ENCODE results near the gene CEPT1.
A peak's percentile ranks its signal among the peaks of the same experiment; 100 is the strongest.
"Not testable (repeated sequence)": the region's sequence is repeated elsewhere in the genome, so short reads cannot be mapped to it uniquely, and the experiment has no call there.

CEPT1 gene

DNA sequence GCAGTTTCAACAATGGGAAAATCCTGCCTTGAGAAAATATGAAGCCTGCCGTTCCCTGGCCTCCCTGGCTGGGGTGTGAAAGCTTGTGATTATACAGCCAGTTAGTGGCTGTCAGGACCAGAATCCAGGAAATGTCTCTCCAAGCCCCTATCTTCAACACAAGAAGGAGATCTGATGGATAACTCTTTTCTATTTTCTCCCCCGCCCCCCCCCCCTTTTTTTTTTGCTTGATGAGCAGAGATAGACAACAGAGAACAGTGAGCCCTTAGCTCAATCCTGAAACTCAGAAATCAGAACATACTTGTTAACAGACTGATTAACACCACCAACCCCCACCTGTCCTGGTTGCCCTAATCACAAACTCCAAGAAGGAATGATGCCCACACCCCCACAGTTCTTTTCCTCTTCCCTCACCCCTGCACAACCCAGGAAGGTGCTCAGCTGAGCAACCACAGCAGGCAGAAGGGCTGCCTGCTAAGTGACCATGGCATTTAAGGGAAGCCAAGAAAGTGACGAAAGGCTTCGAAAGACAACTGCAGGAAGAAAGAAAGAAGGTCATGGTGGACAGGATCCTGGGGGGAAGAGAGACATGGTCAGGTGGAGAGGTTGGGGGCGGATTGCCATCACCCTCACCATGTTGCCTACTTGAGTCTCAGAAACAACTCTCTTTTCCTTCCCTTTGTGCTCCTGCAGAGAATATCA is 72.8 kb downstream of the CEPT1 start:
- ATAC-seq (no peak), DNase-seq (no peak)

DNA sequence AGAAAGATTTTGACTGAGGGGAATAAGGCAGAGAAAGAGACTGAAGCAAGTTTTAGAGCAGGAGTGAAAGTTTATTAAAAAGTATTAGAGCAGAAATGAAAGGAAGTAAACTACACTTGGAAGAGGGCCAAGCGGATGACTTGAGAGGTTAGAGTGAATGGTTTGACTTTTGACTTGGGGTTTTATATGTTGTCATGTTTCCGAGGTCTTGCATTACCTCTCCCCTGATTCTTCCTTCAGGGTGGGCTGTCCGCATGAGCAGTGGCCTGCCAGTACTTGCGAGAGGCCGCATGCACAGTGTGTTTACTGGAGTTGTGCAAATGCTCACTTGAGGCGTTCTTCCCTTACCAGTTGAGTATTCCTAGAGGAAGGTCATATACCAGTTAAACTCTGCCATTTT is 73.4 kb downstream of the CEPT1 start:
- ATAC-seq = no peak

DNA sequence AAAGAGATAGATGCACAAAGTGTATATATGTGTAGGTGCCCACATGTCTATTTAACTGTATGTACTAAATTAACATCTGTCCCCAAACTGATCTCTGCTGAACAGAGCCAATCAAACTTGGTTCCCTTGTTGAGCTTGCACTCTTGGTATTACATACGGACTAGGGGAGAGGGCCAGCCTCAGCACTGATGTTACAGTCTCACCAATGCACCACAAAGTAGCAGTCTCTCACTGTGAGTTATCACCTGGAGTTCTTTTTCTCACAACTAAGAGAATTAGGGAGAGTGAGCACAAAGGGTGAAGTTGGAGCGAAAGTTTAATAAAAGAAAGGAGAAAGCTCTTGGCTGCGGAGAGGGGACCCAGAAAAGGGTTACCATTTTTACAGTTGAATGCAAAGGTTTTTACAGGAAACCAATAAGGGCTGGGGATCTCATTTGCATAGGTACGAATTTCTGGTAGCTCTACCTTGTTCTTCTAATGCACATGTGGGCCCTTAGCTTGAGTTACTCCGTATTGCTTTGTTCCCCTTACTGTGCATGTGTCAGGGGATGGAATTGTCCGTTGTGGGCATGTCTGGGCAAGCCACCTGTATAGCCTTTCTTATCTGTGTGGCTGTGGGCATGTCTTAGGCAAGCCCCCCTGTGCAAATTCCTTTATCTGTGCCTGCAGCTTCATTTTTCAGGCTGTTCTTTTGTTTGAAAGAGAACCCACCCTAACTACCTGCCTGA is 74.2 kb downstream of the CEPT1 start:
- no peak for ATAC-seq
- no peak for DNase-seq

More for the DNA sequence above, 73.4 kb downstream of the CEPT1 start:
- DNase-seq = no peak

DNA sequence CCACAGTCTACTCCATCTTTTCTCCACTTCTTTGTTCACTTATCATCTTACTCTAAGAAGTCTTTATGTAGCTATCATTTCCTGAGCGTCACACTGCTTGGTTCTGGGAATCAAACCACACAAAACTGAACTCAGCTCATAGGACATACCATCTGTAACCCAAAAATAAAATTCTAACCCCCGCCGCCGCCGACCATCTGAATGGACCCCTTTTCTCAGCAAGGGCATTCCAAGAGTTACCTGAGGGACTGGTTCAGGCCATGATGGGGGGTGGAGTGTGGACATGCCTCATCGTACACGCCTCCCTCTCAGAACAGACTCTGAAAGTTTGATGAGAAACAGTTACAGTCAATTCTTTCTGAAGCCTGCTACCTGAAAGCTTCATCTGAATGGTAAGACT is 74.9 kb downstream of the CEPT1 start:
- peak; percentile 20 for ATAC-seq

DNA sequence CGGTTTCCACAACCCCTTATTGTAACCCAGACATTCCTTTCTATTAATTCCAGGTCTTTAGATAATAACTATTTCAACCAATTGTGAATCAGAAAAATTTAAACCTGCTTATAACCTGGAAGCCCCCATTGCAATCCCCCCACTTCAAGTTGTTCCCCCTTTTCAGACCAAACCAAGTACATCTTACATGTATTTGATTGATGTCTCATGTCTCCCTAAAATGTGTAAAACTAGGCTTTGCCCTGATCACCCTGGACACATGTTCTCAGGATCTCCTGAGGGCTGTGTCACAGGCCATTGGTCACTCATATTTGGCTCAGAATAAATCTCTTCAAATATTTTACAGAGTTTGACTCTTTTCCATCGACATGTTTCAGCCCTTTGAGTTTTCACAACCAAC is 75.3 kb downstream of the CEPT1 start:
- ATAC-seq = not testable (repeated sequence)

More for the DNA sequence above, 74.9 kb downstream of the CEPT1 start:
- peak; percentile 62 for DNase-seq

DNA sequence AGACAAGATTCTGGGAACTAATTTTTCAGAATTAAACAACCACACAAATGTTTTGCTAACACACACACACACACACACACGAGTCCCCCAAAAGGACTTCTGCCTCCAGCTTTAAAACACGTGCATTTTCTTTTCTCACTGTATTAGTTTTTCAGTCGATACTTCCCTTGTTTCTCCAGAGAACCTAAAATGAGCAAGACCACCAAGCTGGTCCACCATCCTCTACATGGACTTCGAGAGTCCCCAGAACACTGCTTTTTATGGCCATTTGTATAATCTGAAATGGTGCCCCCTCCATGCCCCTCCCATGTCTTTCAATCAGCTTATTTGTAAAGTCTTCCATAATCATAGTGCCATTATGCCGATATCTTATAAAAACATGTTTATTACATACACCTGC is 76.7 kb downstream of the CEPT1 start:
- DNase-seq = no peak
- ATAC-seq = no peak

More for the DNA sequence above, 75.3 kb downstream of the CEPT1 start:
- DNase-seq = not testable (repeated sequence)

DNA sequence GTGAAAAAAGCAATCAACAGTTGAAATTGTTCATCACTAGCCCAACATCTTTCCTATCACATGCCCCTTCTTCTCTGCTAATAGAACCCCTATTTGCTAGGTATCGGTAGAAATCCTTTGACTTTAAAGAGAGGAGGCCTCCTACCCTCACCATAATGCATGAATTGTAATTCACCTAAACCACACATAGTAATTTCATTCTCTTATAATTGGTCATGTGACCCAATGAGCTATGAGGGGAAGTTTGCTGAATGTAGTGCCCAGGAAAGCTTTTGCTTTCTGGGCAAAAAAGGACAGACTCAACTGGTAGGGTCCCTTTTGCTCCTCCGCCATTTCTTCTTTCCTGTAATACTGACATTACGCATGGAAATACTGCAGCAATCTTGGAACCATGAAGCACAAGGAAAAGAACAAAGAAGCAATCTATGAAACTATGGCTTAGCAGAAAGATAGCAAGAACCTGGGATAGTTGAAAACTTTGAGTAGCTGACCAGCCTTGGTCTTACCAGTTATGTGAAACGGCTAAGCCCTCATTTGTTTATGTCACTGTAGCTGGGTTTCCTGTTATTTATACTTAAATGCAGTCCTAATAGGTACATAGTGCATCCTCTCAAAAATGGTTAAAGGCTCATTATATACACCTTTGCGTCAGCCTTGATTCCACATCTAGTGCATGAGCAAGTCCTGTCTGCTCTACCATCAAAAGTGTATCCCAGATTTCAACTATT is 77.3 kb downstream of the CEPT1 start:
- DNase-seq = no peak
- no peak for ATAC-seq

DNA sequence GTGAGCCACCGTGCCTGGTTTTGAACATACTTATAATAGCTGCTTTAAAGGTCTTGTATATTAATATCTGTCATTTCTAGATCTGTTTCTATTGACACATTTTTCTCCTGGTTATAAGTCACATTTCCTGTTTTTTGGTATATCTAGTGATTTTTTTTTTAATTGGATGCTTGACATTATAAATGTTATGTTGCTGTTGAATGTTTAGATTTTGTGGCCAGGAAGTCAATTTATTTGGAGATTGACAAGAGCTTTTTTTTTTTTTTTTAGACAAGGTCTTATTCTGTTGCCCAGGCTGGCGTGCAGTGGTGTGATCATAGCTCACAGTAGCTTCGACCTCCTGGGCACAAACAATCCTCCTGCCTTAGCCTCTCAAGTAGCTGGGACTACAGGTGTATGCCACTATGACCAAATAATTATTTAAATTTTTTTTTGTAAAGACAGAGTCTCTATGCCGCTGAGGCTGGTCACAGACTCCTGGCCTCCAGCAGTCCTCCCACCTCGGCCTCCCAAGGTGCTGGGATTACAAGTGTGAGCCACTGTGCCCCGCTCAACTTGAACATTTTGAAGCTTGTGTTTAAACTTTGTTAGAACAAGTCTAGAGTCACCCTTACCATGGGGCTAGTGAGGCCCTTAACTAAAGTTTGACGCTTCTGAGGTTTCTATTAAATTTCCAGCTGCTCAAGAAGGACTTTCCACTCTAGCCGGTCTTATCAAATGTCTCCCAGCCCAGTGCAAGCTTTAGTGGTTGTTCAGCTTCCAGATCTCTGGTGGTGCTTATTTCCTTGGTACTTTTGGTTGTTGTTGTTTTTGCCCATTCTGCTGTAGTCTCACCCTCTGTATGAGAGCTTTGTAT is 78.9 kb downstream of the CEPT1 start:
- ATAC-seq = no peak
- no peak for DNase-seq

DNA sequence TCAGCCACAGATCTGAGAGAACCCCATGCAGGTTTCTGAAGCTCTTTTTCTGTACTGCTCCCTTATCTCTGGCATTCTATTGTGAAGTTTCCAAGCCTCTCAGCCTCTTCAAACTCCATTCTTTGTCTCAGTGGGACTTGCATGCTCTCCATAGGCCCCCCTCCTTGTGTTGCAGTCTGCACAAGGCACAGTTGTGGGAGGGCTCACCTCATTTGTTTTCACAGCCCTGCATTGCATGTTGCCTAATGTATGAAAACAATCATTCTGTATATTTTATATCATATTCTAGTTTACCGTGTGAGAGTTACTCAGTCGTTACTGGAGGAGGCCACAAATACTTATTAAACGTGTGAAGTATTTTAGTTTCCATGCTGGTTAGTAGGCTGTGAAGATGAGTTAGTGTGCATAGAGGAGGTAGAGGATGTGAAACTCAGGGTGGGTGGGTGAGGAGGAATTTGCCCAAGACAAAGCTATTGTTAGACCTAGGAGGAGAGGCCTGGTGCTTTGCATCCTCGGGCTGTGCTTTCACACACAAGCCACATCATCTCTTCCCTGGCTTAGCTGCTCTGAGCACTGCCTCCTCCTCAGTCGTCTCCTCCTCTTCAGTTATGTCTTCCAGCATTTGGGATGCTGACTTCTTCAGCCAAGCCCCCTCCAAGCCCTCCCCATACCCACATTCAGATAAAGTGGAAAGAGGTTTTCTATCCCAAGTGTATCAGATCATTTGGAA is 79.7 kb downstream of the CEPT1 start:
- DNase-seq = peak; percentile 65

DNA sequence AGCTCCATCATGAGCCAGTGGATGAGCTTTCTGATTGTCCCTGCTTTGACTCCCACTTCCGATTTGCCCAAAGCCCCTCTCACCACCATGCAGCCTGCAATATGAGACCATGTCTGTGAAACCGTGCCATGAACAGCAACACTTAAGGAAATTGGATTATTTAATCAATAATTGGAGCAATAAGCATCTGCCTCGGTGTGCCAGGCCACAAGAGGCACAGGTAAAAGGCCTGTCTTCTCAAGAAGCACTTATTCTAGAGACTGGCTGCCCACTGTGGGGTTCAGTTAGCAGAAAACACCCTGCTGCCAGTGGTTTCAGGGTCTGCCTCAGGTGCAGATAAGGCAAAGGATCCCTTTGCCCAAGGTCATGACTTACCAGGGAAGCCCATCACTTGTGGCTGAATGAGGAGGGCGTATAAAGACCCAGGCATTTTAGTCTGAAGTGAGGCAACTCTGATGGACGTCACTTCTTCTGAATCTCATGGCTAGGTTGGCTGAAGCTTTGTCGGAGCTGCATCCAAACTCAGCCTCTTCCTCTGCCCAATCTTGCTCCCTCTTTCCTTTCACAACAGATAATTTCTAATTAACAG is 80.4 kb downstream of the CEPT1 start:
- DNase-seq (no peak), ATAC-seq (no peak)

More for the DNA sequence above, 79.7 kb downstream of the CEPT1 start:
- ATAC-seq = peak; percentile 56

DNA sequence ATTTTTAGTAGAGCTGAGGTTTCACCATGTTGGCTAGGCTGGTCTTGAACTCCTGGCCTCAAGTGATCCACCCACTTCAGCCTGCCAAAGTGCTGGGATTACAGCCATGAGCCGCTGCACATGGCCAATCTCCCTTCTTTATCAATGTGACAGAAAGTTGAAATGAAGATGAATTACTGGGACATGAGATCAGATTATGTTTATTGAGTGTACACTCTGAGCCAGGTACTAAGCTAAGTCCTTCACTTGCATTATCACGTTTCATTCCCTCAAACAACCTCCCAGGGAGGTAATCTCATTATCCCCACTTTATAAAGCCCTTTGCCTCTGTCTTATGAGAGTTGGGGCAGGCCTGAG is 81.2 kb downstream of the CEPT1 start:
- ATAC-seq = no peak
- DNase-seq = no peak

DNA sequence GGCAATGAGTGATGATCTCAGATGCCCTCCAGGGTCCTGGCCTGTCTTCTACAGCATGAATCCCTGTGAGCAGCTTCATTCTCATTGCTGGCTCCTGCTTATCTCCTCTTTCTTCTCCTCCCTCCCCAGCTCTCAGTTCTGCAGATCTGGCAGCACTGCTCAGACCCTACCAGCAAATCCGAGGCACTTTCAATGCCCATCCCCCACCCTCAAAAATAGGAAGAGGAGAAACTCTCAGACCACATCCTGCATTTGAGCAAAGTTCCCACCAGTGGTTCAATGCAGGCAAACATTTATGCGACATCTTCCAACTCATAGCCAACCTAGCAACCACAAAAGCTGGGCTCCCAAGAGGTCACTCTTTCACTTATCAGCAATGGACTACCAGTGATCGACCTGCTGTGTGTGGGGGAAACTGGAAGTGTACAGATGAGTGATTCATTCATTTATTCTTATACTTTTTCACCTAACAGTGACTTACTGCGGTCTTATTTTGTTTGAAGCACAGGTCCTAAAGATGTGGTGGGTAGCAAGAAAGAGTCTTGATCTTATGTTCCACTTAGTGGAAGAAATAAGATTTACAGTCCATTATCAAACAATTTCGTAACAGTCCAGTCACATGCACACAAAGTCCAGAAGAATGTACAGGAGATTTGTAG is 81.7 kb downstream of the CEPT1 start:
- DNase-seq (peak; percentile 71), ATAC-seq (peak; percentile 76)

DNA sequence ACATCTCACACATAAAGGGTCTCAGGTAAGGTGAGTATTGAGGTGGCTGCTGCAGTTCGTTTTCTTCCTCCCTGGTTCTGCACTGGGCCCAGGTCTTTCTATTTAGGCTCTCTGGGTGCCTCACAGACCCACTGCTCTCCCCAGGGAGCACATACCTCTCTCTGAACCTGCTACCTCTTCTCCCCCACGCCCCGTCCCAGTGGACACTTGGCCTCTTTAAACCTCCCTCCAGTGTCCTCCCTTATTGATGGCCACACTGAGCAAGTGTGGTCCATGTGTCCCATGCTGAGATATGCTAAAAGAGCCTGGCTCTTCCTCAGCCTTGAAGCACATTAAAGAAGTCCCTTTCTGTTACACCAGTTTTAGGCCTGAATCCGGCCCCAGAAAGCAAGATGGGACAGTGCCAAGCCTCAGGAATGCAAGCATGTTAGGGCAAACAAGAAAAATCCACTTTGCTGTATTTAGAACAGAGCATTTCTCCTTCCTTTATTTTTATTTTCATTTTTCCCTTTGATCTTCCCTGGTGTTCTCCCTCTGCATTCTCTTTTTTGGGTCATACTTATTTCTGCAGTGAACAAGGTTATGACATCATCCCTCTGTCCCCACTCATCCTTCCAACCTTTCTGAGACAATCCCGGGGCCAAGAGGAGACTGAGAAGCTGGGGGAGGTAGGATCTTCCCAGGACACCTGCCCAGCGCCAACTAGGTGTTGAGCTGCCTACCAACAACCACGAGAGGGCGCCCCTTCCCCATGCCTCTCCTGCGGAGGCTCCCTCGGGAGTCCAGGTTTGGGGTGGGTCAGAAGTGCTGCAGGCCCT is 82.5 kb downstream of the CEPT1 start:
- DNase-seq (peak; percentile 88), ATAC-seq (peak; percentile 17)

DNA sequence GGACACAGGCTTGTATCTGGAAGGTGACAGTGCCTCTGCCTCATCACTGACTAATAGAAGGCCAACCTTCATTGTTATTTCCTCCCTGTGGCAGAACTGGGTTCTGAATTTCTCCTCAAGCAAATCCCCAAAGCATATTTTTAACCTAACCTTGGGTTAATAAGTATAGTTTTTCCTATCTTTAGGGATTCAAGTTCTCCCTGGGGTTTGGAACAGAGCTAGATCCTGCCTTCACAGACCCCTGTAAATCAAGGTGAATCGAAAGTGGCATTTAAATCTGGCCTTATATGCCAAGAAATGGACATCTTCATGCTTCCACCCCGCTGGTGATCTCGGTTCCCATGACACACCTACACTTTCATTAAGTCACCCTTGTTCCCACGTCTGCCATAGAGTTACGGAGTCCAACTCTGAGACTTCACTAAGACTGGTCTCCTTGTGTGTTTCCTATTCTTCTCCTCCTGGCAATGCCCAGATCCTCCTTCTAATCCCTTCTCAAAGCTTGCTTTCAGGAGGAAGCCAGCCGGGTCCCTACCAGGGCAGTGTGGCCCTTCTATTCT is 83.2 kb downstream of the CEPT1 start:
- DNase-seq (no peak), ATAC-seq (no peak)

DNA sequence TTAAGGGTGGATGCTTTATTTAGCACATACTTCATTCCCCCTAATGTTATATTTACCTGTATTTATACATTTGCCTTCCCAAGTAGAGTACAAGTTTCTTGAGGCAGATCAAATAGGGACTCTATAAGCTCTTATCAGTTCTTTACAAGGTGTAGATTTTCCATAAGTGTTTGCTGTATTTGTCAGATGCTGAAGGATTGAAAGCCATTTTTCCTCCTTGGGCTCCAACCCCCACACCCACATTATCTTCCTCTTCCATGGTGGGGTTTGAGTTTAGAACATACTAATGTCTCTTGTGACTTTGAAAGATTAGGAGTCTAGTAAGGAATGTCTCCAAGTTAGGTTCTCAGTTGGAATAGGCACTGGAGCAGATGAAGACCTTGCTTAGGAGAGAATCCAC is 85.1 kb downstream of the CEPT1 start:
- no peak for DNase-seq
- no peak for ATAC-seq

DNA sequence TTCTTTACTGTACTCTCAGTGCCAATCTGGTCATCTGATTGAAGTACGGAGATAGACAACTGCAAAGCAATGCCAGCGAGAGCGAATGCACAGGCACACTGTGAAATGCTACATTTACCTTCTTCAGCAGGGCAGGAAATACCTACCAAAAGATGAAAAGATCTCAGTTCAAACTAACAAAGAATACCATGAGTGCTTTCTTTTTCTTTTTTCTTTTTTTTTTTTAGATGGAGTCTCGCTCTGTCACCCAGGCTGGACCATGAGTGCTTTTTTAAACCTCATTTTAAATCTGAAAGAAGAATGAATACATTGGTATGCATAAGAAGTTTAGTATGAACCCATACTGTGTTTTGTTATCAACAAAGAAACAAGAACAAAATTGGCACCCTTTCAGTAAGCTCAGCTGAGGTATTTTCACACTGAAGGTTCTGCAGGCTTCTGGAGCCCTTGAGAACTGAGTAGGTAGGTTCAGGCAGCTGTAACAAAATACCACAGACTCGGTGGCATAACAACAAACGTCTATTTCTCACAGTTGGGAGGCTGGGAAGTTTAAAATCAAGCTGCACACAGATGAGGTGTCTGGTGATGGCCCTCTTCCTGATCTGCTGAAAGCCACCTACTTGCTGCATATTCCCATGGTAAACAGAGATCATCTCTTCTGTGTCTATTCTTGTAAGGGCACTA is 85.8 kb downstream of the CEPT1 start:
- ATAC-seq = no peak
- no peak for DNase-seq

DNA sequence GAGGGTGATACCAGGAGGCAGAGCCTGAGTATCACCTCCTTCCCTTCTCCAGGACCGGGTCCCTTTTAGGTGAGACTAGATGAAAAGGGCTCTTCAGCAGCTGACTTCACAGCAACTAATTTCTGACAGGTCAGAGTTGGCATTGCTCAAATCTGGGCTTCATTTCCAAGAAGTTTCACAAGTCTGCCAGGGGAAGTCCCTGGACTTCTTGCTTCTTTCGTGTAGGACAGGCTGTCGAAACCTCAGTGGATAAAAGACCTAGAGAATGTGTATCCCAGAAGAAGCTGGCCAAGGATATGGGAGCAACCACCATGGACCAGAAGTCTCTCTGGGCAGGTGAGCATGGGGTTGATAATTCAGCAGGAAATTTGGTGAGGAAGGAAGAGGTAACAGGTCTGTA is 87.4 kb downstream of the CEPT1 start, which contains the start of gene CHI3L2:
CHI3L2 (plus strand) TSS at position 280 of the 400 bp plus-strand sequence; CDS start at position 297, 17 bp downstream.
- ATAC-seq (no peak), DNase-seq (no peak)

Measured in stimulated activated naive CD8-positive, alpha-beta T cell treated with anti-CD3 and anti-CD28 coated beads, Interleukin-15, Interleukin-2, amounts not matched to agents 100 U/mL and 50 U/mL, for 24 hours (primary cell).